H7 (cell line): ENCODE measurements around the gene CREBBP. TPM values are rescaled to one million over a fixed set of nuclear protein-coding genes. Genes with fewer than 3 reads are reported as not detected.

Source experiments
- DNase-seq: peaks from one replicate; pipeline ENCODE4 v3.0.0; 2012
- H3K27me3 ChIP-seq: 2 replicates; pipeline ENCODE4 v1.6.0; 2011; ENCODE audit warnings: mild to moderate bottlenecking, low read length; ENCODE audit not compliant: control insufficient read depth, insufficient read depth
- H3K36me3 ChIP-seq: replicated peaks from 2 replicates; pipeline ENCODE4 v1.5.1; 2011; ENCODE audit warnings: low read length; ENCODE audit not compliant: control insufficient read depth, insufficient read depth
- H3K4me3 ChIP-seq: 2 replicates; pipeline ENCODE4 v1.5.1; 2011; ENCODE audit warnings: low read depth, mild to moderate bottlenecking, control low read depth, low read length, moderate library complexity; ENCODE audit not compliant: insufficient read depth
- total RNA-seq: library from RNA; depleted of rRNA; stranded (reverse); fragments of >200 nt; shearing (Covaris generic); gene quantifications from 2 replicates; pipeline ENCODE4 v1.2.3, GENCODE V29; 2014

Gene CREBBP
- total RNA-seq, 1 experiment from 2014 or later: 11.7 TPM

DNA sequence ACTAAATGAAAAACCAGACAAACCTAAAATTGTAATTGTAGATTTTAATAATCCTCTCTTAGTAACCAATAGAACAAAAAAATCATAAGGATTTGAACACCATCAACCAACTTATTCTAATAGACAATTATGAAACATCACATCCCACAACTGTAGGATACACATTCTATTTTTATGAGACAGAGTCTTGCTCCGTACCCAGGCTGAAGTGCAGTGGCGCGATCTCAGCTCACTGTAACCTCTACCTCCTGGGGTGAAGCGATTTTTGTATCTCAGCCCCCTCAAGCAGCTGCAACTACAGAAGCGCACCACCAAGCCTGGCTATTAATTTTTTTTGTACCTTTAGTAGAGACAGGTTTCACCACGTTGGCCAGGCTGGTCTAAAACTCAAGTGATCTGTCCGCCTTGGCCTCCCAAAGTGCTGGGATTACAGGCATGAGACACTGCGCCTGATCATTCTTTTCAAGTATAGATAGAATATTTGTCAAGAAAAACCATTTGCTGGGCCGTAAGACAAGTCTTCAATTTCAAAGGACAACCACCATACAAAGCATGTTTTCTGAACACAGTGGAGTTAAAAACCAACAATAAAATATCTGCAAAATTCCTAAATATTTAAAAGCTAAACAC lies 49.8 kb downstream of the CREBBP start:
- Histone ChIP-seq H3K4me3 (no peak overlapping the region), H3K27me3 (no peaks in the 10 kb centered on the region), H3K36me3 (no peaks in the 10 kb centered on the region)
- no peak for DNase-seq

DNA sequence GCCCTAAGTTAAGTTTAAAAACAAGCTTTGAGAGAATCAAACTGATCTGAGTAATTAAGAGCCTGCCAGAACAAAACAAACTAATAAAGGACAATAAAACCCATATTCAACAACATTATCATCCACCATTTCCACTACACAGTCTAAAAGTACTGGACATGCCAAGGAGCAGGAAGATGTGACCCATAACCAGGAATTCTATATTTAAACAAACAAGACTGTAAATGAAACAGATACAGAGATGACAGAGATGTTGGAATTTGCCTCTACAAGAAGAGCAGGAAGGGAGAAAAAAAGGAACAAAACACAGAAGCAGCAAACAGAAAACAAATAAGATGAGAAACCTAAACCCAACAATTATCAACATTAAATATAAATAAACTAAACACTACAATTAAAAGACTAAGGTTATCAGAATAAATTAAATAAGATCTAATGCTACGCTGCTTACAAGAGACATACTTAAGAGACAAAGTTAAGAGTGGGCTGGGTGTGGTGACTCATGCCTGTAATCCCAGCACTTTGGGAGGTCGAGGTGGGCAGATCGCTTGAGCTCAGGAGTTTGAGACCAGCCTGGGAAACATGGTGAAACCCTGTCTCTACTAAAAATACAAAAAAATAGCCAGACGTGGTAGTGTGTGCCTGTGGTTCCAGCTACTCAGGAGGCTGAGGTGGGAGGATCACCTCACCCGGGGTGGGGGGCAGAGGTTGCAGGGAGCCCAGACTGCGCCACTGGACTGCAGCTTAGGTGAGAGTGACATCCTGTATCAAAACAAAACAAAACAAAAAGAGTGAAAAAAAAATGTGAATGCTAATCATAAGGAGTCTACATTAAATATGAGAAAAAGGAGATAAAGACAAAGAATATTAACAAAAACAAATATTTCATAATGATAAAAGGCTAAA lies 50.6 kb downstream of the CREBBP start:
- H3K27me3 ChIP-seq: no peaks in the 10 kb centered on the region
- no peak for DNase-seq
- H3K36me3 ChIP-seq: no peaks in the 10 kb centered on the region
- H3K4me3 ChIP-seq: no peak overlapping the region

DNA sequence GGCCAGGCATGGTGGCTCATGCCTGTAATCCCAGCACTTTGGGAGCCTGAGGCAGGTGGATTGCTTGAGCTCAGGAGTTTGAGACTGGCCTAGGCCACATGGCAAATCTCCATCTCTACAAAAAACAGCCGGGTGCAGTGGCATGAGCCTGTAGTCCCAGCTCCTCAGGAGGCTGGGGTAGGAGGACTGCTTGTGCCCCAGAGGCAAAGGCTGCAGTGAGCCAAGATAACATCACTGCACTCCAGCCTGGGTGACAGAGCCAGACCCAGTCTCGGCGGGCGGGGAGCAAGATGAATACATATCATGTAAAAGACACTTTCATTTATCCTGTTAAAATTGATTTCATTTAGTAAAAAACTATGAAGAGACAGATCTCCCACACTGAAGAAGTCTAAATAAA lies 54.6 kb downstream of the CREBBP start:
- no peaks in the 10 kb centered on the region for H3K36me3 ChIP-seq
- no peaks in the 10 kb centered on the region for H3K27me3 ChIP-seq
- DNase-seq: no peak
- no peak overlapping the region for H3K4me3 ChIP-seq

DNA sequence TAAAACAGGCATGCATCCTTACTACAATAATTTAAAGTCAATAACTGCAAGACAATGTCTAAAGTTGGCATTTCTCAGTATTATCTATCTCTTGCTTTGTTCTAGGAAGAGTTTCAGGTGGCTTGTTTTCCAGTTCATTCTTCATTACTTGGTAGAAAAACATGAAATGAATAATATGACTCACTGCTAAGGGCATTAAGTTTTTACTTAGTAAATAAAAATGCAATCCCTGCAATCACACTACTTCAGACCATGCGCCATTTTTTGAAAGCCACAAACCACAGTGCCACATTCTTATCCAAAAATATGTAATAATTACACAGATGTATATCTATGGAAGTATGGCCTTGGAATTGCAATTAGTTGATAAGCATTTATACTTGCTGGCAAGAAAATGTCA lies 55.4 kb downstream of the CREBBP start:
- Histone ChIP-seq H3K4me3 (no peak overlapping the region), H3K36me3 (no peaks in the 10 kb centered on the region), H3K27me3 (no peaks in the 10 kb centered on the region)
- DNase-seq: no peak

DNA sequence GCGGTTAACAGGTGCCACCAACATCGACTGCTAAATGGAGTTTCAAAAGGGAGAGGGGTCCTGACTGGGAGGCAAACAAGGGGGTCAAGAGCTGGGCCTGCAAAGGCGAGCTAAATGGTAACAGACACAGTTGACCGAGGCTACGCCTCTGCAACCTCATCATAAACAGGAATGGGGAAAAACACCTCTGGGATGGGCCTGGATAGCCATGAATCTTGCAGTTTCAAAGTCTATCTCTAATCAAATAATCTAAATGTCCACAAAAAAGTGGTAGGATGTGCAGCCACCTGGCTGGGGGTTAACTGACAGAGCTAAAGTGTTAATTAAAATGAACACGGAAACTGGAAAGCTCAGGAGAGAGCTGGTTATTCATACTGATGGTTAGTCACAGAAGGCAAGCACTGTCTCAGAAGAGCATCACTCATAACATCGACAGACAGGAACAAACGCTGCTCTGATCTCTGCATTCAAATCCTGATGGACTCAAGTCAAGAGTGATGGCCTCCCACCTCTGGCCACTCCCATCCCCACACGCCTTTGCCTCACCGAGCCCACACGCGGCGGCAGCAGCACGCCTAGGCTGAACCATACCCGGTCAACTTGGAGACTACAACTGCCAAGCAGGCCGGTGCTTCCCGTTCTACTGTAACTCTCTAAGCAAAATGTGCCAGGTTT lies 56.3 kb downstream of the CREBBP start:
- DNase-seq: no peak
- no peak overlapping the region for H3K4me3 ChIP-seq
- no peaks in the 10 kb centered on the region for H3K36me3 ChIP-seq
- no peaks in the 10 kb centered on the region for H3K27me3 ChIP-seq

DNA sequence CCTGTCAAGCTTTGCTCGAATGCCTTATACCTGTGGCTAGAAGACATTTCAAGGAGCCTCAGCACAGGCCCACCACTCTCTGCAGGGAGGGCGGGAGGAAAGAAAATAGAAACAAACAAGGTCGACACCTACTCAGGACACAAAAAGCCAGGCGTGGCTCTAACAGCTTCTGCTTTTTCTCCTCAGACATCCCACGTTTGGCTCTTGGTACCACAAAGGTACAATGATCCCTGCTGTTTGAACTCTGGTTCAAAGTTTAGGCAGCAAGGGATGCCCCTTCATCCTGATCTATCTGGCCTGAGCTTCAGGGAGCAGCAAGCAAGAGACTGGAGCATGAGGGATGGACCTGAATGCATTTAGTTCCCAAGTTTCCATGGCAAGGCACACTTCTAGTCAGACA lies 57.1 kb downstream of the CREBBP start:
- no peaks in the 10 kb centered on the region for H3K27me3 ChIP-seq
- H3K4me3 ChIP-seq: no peak overlapping the region
- DNase-seq: no peak
- no peaks in the 10 kb centered on the region for H3K36me3 ChIP-seq

DNA sequence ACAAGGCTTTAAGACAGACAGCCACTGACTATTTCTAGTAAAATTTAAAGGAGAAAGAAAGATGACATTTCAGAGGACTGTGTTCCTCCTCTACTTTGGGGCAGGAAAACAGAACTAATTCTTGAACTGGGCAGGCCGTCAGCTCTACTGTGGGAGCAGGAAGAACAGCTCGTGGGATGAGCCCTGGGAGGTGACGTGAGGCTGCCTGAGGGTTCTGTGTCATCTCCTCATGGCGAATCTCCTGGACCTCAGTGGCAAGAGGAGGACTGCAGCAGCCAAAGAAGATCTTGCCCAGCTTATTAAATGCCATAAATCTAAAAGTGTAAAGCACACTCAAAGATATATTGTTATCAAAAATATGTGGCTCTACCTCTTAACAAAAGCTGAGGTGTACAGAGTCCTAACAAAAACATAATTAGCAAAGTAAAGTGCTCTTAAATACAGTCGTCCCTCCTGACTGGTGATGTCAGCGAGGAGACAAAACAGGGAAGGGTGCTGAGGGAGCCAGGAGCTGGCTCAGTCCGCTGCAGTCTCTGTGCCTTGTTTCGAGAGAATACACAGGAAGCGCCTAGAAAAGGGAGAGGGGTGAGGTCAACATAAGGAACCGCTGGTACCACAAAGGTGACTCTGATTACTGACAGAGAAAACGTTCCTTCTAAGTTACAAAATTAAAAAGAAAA lies 58.0 kb downstream of the CREBBP start:
- H3K4me3 ChIP-seq: no peak overlapping the region
- DNase-seq: no peak
- no peaks in the 10 kb centered on the region for H3K36me3 ChIP-seq
- no peaks in the 10 kb centered on the region for H3K27me3 ChIP-seq

DNA sequence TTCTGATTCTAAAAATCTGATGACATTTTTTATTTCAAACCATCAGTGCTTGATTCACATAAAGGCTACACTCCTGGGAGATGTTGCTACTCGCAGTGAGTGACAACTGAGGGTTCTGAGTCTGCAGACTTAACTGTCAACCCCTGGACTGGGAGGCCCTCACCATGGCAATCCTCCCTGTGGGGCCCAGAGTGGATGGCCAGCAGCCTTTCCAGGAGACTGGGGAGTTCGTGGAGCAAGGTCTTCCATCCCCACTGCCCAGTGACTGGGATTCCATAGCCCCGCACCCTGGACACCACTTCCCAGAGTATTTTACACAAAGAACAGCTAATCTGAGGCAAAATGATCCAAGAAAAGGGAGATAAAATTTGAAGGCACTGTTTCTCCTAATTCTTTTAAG lies 59.3 kb downstream of the CREBBP start:
- Histone ChIP-seq H3K4me3 (no peak overlapping the region), H3K27me3 (no peaks in the 10 kb centered on the region), H3K36me3 (no peaks in the 10 kb centered on the region)
- DNase-seq: no peak

DNA sequence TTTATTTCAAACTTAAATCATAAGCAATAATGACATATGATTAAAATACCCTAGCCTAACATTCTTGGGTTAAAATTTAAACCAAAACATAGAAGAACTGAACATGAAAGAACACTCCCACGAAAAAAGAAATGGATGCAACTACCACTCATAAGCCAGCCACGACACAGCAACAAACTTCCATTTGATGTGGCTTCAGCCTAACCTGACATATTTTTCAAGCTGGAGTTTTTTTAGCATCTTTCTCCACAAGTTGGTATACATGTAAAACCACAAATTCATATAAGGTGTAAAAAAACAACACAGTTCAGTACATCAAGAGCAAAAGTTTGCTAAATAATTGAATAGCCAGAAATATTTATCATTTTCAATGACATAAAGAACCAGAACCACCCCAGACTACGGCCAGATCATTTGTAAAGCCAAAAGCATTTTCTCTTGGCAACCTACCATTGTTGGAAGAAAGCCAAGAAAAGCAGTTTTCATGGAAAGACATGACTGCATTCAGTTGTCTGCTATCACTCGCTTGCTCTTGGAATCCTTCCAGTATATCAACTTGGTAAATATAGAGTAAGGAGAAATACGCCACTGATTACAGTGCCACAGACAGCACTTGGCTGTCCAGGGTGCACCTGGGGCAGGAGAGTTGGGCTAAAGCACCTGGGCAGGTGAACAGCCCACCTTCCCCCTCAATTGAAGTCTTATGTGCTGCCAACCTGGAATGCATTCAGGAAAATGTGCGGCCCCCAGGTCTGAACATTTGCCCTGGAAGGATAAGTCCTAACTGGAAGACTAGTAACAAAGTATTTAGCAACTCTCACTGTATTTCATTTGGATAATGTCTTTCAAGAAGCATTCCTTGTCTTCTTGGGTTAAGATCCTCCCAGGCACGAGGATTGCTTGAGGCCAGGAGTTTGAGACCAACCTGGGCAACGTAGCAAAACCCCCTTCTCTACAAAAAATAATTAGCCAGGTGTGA lies 60.5 kb downstream of the CREBBP start:
- Histone ChIP-seq H3K27me3 (no peaks in the 10 kb centered on the region), H3K36me3 (no peaks in the 10 kb centered on the region), H3K4me3 (no peak overlapping the region)
- no peak for DNase-seq

DNA sequence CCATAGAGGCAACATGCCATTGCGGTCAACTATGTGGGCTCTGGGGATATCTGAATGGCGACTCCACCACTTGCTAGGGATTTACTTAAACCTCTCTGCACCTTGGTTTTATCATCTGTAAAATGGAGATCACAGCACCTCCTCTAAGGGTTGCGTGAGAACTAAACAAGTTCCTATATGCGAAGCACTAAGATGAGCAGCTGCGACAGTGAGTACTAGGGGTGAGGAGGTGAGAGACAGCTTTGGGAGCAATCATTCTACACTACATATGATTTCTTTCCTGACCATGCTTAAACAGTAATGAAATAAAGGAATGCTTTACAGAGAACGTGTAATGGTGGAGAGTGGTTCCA lies 61.4 kb downstream of the CREBBP start:
- H3K36me3 ChIP-seq: no peaks in the 10 kb centered on the region
- H3K4me3 ChIP-seq: no peak overlapping the region
- DNase-seq: no peak
- no peaks in the 10 kb centered on the region for H3K27me3 ChIP-seq

DNA sequence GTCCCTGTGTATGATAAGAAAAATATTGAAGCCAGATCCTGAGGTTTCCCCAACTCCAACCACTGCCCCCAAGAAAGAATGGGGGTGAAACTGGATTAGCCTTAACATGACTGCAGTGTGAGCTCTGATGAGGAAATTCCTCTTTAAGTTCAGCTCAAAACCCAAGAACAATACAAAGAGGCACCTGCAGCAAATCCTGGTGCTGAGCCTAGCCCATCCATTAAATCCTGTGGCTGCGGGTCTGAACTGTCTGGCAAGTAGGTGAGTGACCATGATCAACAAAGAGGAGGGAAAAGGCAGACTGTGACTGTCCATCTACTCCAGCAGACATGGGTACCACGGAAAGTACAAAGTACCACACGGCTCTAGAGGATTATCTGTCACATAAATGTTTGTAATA lies 64.2 kb downstream of the CREBBP start:
- no peak overlapping the region for H3K4me3 ChIP-seq
- no peaks in the 10 kb centered on the region for H3K27me3 ChIP-seq
- H3K36me3 ChIP-seq: no peaks in the 10 kb centered on the region
- no peak for DNase-seq

DNA sequence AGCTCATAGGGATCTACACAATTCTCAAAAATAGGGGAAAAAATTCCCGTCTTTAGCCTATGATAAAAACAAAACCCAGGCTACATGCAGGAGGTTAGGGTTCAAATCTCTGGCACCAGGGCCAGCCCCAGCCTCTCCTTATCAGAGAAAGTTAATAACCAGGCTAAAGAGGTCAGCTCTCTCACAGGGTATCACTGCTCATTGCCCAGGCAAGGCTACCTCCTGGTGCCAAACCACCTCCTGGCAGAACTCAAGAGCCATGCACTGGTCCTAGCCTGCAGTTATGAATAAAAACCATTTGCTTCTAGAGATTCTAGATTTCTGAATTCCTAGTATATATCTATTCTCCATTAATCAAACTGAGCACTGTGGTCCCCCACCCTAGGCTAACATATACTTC lies 65.8 kb downstream of the CREBBP start:
- no peaks in the 10 kb centered on the region for H3K27me3 ChIP-seq
- DNase-seq: no peak
- H3K36me3 ChIP-seq: 0 out of 2 replicates have a peak, but pooled peaks cover 1% of the 10 kb centered on the region
- no peak overlapping the region for H3K4me3 ChIP-seq

DNA sequence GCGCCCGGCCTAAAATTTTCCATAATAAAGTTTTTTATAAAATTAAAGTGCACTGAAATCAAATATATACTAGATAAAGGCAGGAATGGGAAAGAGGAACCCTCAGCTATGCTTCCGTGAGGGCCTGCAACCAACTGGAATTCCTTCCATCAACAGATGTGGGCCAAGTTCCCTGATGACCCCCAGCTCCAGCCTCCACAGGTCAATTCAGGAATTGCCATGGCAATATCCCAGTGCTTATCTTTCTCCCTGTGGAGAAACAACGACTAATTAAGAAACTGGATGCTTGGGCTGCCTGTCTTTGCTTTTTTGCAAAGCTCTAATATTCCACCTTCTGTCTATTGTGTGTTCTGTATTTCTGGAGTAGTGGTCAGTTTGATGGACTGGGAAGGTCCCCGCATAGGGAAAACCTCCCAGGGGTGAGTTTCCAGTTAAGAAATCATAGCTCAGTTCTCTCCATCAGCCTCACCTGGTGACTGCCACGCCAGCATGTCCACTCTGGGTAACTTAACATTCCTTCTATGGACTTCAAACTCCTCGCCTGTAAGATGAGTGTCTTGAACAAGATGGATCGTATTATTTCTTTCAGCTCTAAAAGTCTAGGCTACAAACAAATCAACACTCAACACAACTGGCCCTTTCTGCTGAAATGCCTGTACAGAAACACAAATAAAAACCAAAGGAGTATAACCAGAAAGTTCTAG lies 67.9 kb downstream of the CREBBP start:
- no peak for DNase-seq
- H3K36me3 ChIP-seq: 0 out of 2 replicates have a peak, but pooled peaks cover 1% of the 10 kb centered on the region

More for the DNA sequence above, 67.9 kb downstream of the CREBBP start:
- no peak overlapping the region for H3K4me3 ChIP-seq
- no peaks in the 10 kb centered on the region for H3K27me3 ChIP-seq
